Uterus (tissue), 4 donors: ENCODE results near the gene RAPGEF2. TPM values are rescaled to one million over a fixed set of nuclear protein-coding genes. Genes with fewer than 3 reads are reported as not detected.
"Not testable (repeated sequence)": the region's sequence is repeated elsewhere in the genome, so short reads cannot be mapped to it uniquely, and the experiment has no call there.

ENCODE experiments used
- DNase-seq, 2 donors: peaks; one replicate each; pipeline ENCODE4 v3.0.0-alpha.2; 2019 to 2020
- H3K27ac ChIP-seq, 2 donors: fragments of 200-600 bp; sonication (generic); 1 replicate in 1 of 2; 2 replicates in 1 of 2; pipeline ENCODE4 v1.5.1; 2016 to 2018
- H3K27me3 ChIP-seq, 2 donors: fragments of 200-600 bp; sonication (generic); one replicate each; pipeline ENCODE4 v1.5.1; 2018 to 2019; ENCODE audit warnings: control low read depth in 1 of 2
- H3K36me3 ChIP-seq, 2 donors: fragments of 200-600 bp; sonication (generic); one replicate each; pipeline ENCODE4 v1.5.1; 2019; ENCODE audit warnings: control low read depth in 1 of 2
- H3K4me1 ChIP-seq, 2 donors: fragments of 200-600 bp; sonication (generic); one replicate each; pipeline ENCODE4 v1.5.1; 2018 to 2019; ENCODE audit warnings: control low read depth in 1 of 2
- H3K4me3 ChIP-seq, 2 donors: fragments of 200-600 bp; sonication (generic); 1 replicate in 1 of 2; 2 replicates in 1 of 2; pipeline ENCODE4 v1.5.1; 2018 to 2019; ENCODE audit warnings: mild to moderate bottlenecking in 1 of 2
- H3K9me3 ChIP-seq, 2 donors: fragments of 200-600 bp; sonication (generic); one replicate each; pipeline ENCODE4 v1.5.1; 2019; ENCODE audit warnings: control low read depth in 1 of 2
- CTCF ChIP-seq, 4 experiments: fragments of 200-600 bp in 2 of 4; fragments of 450-650 bp in 2 of 4; sonication (generic) in 2 of 4; IDR thresholded peaks; one replicate each; pipeline ENCODE4 v1.5.1; 2016 to 2019; ENCODE audit warnings: antibody characterized with exemption in 4 of 4, mild to moderate bottlenecking in 2 of 4, moderate library complexity in 1 of 4
- POLR2A ChIP-seq, 2 donors: fragments of 450-650 bp; IDR thresholded peaks; one replicate each; pipeline ENCODE4 v1.6.1; 2016; ENCODE audit warnings: antibody characterized with exemption in 2 of 2, mild to moderate bottlenecking in 1 of 2, moderate library complexity in 1 of 2
- intact Hi-C: fragments of 100-400 bp; cut with DNase I; formaldehyde crosslinking; loops from one replicate; pipeline ENCODE4 v1.15.1; 2023; ENCODE audit warnings: low total_unique reads
- total RNA-seq, 4 donors: library from RNA; depleted of rRNA in 3 of 4; stranded (reverse); fragments of >200 nt in 3 of 4; gene quantifications; one replicate each; pipeline versions ENCODE4 v1.1.0 to v1.2.4, GENCODE V29; 2014 to 2023
- donor health status: DM: yes; HTN: yes; CAD: no.

Gene RAPGEF2
- total RNA-seq = 10 to 100 TPM; 27.9 to 61.4 (median 40.5) TPM

DNA sequence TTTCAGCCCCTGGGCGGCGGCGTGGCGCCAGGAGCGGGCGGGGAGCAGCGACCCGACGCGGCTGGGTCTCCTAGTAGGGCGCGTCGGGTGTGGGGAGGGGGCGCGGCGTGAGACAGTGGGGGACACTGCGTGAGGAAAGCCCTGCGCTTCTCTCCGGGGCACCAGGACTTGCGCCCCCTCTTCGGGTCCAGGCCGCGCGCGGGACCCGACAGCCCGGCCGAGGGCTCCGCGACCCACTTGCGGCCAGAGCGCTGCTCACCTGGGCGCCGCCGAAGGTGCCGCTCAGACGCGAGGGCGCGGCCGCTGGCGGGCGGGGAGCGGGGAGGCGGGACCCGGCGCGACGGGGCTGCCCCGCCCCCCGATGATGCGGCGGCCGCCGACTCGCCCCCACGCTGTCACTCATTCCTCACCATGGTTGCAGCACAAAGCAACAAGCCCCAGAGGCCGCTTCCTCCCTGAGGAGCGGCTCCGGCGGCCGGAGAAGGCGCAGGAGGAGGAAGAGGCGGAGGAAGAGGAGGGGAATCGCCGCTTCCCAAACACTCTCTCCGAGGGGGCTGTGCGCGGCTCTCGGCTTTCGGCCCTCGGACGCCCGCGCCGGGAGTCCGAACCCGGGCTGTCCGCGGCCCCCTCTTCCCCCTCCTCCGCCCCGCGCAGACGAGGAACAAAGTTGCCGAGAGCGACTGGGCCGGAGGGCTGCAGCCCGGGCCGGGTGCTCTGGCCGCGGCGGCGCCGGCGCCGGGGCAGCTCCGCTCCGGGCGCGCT, at the start of gene RAPGEF2:
RAPGEF2 (plus strand) TSS at position 458 of the 762 bp plus-strand sequence. CDS start 1,084 bp downstream, outside the sequence.
- DNase-seq = peak; percentile 89 to 92
- no peaks in the 10 kb centered on the region for H3K9me3 ChIP-seq
- TF ChIP-seq POLR2A (IDR thresholded peaks at IDR 0.05) (peak; percentile 96), CTCF (IDR thresholded peaks at IDR 0.05) (no peak)
- H3K36me3 ChIP-seq = no peaks in the 10 kb centered on the region
- peak within 1 kb of the TSS; percentile 74 to 79 for H3K4me3 ChIP-seq
- intact Hi-C loops = no loop called here
- peaks cover 0 to 5% of the 10 kb centered on the region in 2 donors for H3K4me1 ChIP-seq
- H3K27me3 ChIP-seq = no peaks in the 10 kb centered on the region
- H3K27ac ChIP-seq = peak within 1 kb of the TSS; percentile 88 to 91

GRCh38 chr4:159055833-159056232, 47.0 kb upstream of the RAPGEF2 start:
- Histone ChIP-seq H3K4me1 (no peaks in the 10 kb centered on the region), H3K4me3 (no peak overlapping the region), H3K36me3 (no peaks in the 10 kb centered on the region), H3K9me3 (no peaks in the 10 kb centered on the region), H3K27me3 (no peaks in the 10 kb centered on the region), H3K27ac (no peak overlapping the region)
- no peak for DNase-seq
- intact Hi-C loops = no loop called here
- TF ChIP-seq CTCF (IDR thresholded peaks at IDR 0.05) = no peak
- TF ChIP-seq POLR2A (IDR thresholded peaks at IDR 0.05) = no peak

DNA sequence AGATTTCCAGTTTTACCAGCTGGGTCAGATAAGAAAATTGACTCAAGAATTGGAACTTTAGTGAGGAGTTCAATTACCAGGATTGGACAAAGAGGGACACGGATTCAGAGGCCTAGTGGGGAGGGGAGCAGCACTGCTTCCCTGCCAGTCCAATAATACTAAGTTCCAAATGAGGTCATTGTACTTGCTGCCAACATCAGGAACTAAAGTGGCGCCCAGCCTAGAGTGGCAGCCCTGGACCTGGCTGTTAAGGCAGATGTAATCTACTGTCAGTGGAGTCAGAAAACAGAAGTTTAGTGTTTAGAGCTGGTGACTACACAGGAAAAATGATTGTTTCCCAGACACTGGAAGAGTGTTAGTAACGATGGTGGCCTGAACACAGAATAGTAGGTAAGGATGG, 42.7 kb upstream of the RAPGEF2 start:
- Histone ChIP-seq H3K4me1 (no peaks in the 10 kb centered on the region), H3K27ac (no peak overlapping the region), H3K27me3 (no peaks in the 10 kb centered on the region), H3K4me3 (no peak overlapping the region), H3K36me3 (no peaks in the 10 kb centered on the region), H3K9me3 (no peaks in the 10 kb centered on the region)
- intact Hi-C loops = no loop called here
- TF ChIP-seq CTCF (IDR thresholded peaks at IDR 0.05) (no peak), POLR2A (IDR thresholded peaks at IDR 0.05) (no peak)
- no peak for DNase-seq

DNA sequence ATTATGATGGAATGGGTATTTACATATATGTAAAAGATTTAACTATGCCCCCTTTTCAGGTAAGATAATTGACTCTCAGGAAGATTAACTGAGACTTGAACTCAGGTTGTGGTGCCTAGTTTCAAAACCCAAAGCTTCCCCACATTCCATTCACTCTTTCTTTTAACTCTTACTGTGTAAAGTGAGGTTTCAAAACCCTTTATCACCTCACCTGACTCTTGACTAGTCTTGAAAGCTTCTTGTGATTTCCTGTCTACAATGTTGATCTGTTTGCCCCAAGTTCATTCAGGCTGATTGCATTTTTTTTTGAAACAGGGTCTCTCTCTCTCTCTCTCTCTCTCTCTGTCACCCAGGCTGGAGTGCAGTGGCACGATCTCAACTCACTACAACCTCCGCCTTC, 40.5 kb upstream of the RAPGEF2 start:
- intact Hi-C loops = no loop called here
- TF ChIP-seq CTCF (IDR thresholded peaks at IDR 0.05) (no peak), POLR2A (IDR thresholded peaks at IDR 0.05) (no peak)
- no peaks in the 10 kb centered on the region for H3K4me1 ChIP-seq
- no peaks in the 10 kb centered on the region for H3K9me3 ChIP-seq
- no peaks in the 10 kb centered on the region for H3K27me3 ChIP-seq
- no peaks in the 10 kb centered on the region for H3K36me3 ChIP-seq
- H3K27ac ChIP-seq = no peak overlapping the region
- DNase-seq = no peak
- no peak overlapping the region for H3K4me3 ChIP-seq

DNA sequence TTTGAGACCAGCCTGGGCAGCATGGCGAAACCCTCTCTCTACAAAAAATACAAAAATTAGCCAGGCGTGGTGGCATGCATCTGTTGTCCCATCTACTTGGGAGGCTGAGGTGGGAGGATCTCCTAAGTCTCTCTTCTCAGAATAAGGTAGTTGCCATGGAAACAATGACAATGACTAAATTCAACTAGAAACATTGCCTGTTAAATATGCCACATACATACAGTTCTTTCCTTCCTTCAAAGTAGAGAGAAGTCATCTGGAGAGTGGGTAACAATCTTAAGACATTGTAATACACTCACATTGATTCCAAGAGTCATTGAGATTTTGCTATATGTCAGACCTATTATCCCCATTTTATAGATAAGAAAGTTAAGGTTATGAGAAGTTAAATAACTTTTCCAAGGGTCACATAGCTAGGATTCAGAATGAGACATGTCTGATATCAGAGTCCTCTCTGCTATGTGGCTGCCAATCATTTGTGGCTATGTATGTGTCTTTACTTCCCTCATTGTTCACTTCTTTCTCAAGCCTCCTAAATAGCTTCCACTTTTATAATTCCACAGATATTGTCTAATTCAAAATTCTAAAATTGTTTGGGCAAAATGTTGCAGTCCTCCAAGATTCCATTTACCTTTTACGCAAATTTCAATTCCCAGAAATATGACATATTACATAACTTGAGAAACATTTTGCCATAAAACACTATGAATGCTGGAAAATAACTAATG, 37.2 kb upstream of the RAPGEF2 start:
- H3K4me3 ChIP-seq = no peak overlapping the region
- no peaks in the 10 kb centered on the region for H3K36me3 ChIP-seq
- intact Hi-C loops = no loop called here
- no peak overlapping the region for H3K27ac ChIP-seq
- no peaks in the 10 kb centered on the region for H3K27me3 ChIP-seq
- H3K4me1 ChIP-seq = no peaks in the 10 kb centered on the region
- no peaks in the 10 kb centered on the region for H3K9me3 ChIP-seq
- no peak for DNase-seq
- TF ChIP-seq CTCF (IDR thresholded peaks at IDR 0.05) (no peak), POLR2A (IDR thresholded peaks at IDR 0.05) (no peak)

DNA sequence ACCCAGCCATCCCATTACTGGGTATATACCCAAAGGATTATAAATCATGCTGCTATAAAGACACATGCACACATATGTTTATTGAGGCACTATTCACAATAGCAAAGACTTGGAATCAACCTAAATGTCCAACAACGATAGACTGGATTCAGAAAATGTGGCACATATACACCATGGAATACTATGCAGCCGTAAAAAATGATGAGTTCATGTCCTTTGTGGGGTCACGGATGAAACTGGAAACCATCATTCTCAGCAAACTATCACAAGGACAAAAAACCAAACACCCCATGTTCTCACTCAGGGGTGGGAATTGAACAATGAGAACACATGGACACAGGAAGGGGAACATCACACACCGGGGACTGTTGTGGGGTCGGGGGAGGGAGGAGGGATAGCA, 34.7 kb upstream of the RAPGEF2 start:
- intact Hi-C loops, DNase-seq, H3K4me3 ChIP-seq: not testable (repeated sequence)

More for the DNA sequence above, 34.7 kb upstream of the RAPGEF2 start:
- not testable (repeated sequence) for H3K4me1 ChIP-seq, H3K27ac ChIP-seq, H3K27me3 ChIP-seq, H3K9me3 ChIP-seq, H3K36me3 ChIP-seq
